Breast epithelium (tissue), 4 donors: ENCODE data around the gene COL16A1. TPM values are rescaled to one million over a fixed set of nuclear protein-coding genes. Genes with fewer than 3 reads are reported as not detected.
"Not testable (repeated sequence)": the region's sequence is repeated elsewhere in the genome, so short reads cannot be mapped to it uniquely, and the experiment has no call there.

Experiments
- DNase-seq, 2 donors: peaks; one replicate each; pipeline ENCODE4 v3.0.0-alpha.2; 2019; ENCODE audit warnings: low spot score in 2 of 2
- H3K27ac ChIP-seq, 2 donors: fragments of 200-600 bp; sonication (generic) in 1 of 2; one replicate each; pipeline ENCODE4 v1.5.1; 2016 to 2019; ENCODE audit warnings: mild to moderate bottlenecking in 1 of 2
- H3K27me3 ChIP-seq, 2 donors: fragments of 200-600 bp; sonication (generic) in 1 of 2; one replicate each; pipeline versions ENCODE4 v1.5.1 to v1.6.0; 2017 to 2019; ENCODE audit warnings: control low read depth in 1 of 2, mild to moderate bottlenecking in 1 of 2
- H3K36me3 ChIP-seq: fragments of 200-600 bp; one replicate; pipeline ENCODE4 v1.5.1; 2019
- H3K4me1 ChIP-seq, 2 donors: fragments of 200-600 bp; sonication (generic); one replicate each; pipeline ENCODE4 v1.5.1; 2016 to 2019; ENCODE audit warnings: control low read depth in 1 of 2
- H3K4me3 ChIP-seq, 3 donors: fragments of 200-600 bp; sonication (generic); 1 replicate in 2 of 3; 2 replicates in 1 of 3; pipeline ENCODE4 v1.5.1; 2016 to 2019; ENCODE audit warnings: mild to moderate bottlenecking in 3 of 3, moderate library complexity in 2 of 3
- H3K9me3 ChIP-seq, 2 donors: fragments of 200-600 bp; sonication (generic) in 1 of 2; one replicate each; pipeline ENCODE4 v1.5.1; 2016 to 2019; ENCODE audit warnings: control low read depth in 1 of 2
- CTCF ChIP-seq, 3 donors: fragments of 450-650 bp; IDR thresholded peaks; one replicate each; pipeline ENCODE4 v1.5.1; 2016 to 2017; ENCODE audit warnings: antibody characterized with exemption in 3 of 3, mild to moderate bottlenecking in 3 of 3, moderate library complexity in 3 of 3
- POLR2A ChIP-seq: fragments of 450-650 bp; IDR thresholded peaks from one replicate; pipeline ENCODE4 v1.6.1; 2016; ENCODE audit warnings: antibody characterized with exemption, mild to moderate bottlenecking, moderate library complexity
- POLR2AphosphoS5 ChIP-seq, 3 donors: sonication (generic); formaldehyde crosslinking; IDR thresholded peaks; one replicate each; pipeline ENCODE4 v1.6.1; 2017; ENCODE audit warnings: antibody characterized with exemption in 3 of 3
- intact Hi-C: fragments of 100-400 bp; cut with DNase I; formaldehyde crosslinking; loops from one replicate; pipeline ENCODE4 v1.15.1; 2023; ENCODE audit warnings: low total_unique reads
- total RNA-seq, 3 donors: library from RNA; depleted of rRNA; stranded (reverse); fragments of >200 nt; gene quantifications; one replicate each; pipeline ENCODE4 v1.1.0, GENCODE V29; 2016

Gene COL16A1
- total RNA-seq, 3 donors from 2014 or later, result 55.2 to 79.5 (median 58.7) TPM

DNA sequence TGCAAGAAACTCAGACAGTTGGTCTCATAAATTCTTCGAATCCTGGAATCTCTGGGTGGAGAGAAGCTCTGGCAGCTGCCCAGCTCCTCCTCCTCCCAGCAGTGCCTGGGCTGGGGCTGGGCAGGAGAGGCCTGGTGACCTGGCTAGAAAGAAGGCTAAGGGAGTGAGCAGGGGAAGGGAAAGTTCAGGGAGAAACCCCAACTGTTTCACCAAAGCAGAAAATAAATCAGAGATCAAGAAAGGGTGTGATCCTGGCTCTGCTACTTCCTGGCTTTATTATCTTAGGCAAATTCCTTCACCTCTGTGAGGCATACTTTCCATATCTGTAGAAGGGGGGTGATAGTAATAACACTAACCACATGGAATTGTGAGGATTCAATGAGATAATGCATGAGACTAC, 8.8 kb upstream of the COL16A1 start:
- peak overlapping the region; percentile 46 to 82 for H3K27ac ChIP-seq
- no peaks in the 10 kb centered on the region for H3K9me3 ChIP-seq
- TF ChIP-seq POLR2AphosphoS5 (IDR thresholded peaks at IDR 0.05), result peak in 1 of 3 donors; percentile 44
- no peak for TF ChIP-seq CTCF (IDR thresholded peaks at IDR 0.05)
- TF ChIP-seq POLR2A, result no peak
- no peaks in the 10 kb centered on the region for H3K36me3 ChIP-seq
- H3K4me1 ChIP-seq, result no peaks in the 10 kb centered on the region
- H3K27me3 ChIP-seq, result no peaks in the 10 kb centered on the region
- DNase-seq, result no peak
- H3K4me3 ChIP-seq, result no peak overlapping the region
- intact Hi-C loops, result no loop called here

DNA sequence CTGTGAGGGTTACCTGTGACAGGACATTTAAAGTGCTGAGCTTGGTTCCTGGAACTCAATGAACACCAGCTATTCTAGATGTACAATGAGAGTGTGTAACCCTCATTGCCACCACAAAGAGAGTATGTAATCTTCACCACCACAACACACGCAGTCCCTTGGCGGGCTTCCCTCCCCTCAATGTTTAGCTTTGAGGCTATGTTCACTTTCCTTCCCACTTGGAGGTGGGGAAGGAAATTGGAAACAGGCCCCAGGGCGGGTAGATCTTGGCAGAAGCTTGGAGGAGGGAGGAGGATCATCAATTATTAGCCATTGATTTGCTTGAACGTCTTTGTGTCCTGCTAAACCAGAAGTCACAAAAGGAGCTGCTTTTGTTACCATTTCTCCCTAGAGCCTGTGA, 8.3 kb upstream of the COL16A1 start:
- H3K4me3 ChIP-seq, result no peak overlapping the region
- TF ChIP-seq POLR2AphosphoS5 (IDR thresholded peaks at IDR 0.05) (no peak), CTCF (IDR thresholded peaks at IDR 0.05) (no peak), POLR2A (no peak)
- no peaks in the 10 kb centered on the region for H3K4me1 ChIP-seq
- H3K27me3 ChIP-seq, result no peaks in the 10 kb centered on the region
- intact Hi-C loops, result no loop called here
- H3K27ac ChIP-seq, result peak overlapping the region; percentile 8 to 46
- H3K36me3 ChIP-seq, result no peaks in the 10 kb centered on the region
- H3K9me3 ChIP-seq, result no peaks in the 10 kb centered on the region
- DNase-seq, result no peak

GRCh38 chr1:31708324-31708723, 4.5 kb upstream of the COL16A1 start:
- TF ChIP-seq POLR2A (no peak), CTCF (IDR thresholded peaks at IDR 0.05) (no peak), POLR2AphosphoS5 (IDR thresholded peaks at IDR 0.05) (no peak)
- no peak for DNase-seq
- Histone ChIP-seq H3K27ac (no peak overlapping the region), H3K4me3 (no peak overlapping the region), H3K4me1 (peaks cover 8 to 15% of the 10 kb centered on the region in 2 donors), H3K36me3 (no peaks in the 10 kb centered on the region), H3K27me3 (no peaks in the 10 kb centered on the region), H3K9me3 (no peaks in the 10 kb centered on the region)
- intact Hi-C loops, result loop anchor here (5.0 kb wide), 1 partner anchor 41 kb away; no protein-coding TSS in a partner anchor

GRCh38 chr1:31707711-31708110, 3.9 kb upstream of the COL16A1 start:
- no peaks in the 10 kb centered on the region for H3K27me3 ChIP-seq
- intact Hi-C loops, result loop anchor here (5.0 kb wide), 1 partner anchor 40 kb away; no protein-coding TSS in a partner anchor

DNA sequence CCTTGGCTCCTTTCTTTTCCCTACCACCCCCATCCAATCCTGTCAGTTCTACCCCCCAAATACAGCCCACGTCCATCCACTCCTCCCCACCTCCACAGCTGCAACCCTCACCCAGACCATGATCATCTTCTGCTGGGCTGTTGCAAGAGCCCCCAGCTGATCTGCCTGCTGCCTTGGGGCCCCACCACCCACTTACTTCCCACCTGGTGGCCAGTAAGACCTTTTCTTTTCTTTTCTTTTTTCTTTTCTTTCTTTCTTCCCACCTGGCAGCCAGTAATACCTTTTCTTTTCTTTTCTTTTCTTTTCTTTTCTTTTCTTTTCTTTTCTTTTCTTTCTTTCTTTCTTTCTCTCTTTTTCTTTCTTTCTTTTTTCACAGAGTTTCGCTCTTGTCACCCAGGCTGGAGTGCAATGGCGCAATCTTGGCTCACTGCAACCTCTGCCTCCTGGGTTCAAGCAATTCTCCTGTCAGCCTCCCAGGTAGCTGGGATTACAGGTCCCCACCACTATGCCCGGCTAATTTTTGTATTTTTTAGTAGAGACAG, 3.3 kb upstream of the COL16A1 start:
- DNase-seq, H3K4me3 ChIP-seq, H3K9me3 ChIP-seq, H3K27ac ChIP-seq, H3K36me3 ChIP-seq, H3K27me3 ChIP-seq: not testable (repeated sequence)
- H3K4me1 ChIP-seq, result peaks cover 12 to 15% of the 10 kb centered on the region in 2 donors
- intact Hi-C loops, result loop anchor here (5.0 kb wide), 1 partner anchor 40 kb away; no protein-coding TSS in a partner anchor

More at GRCh38 chr1:31707711-31708110, 3.9 kb upstream of the COL16A1 start:
- Histone ChIP-seq H3K4me3 (no peak overlapping the region), H3K27ac (no peak overlapping the region), H3K9me3 (no peaks in the 10 kb centered on the region), H3K36me3 (no peaks in the 10 kb centered on the region), H3K4me1 (peaks cover 12 to 15% of the 10 kb centered on the region in 2 donors)
- peak in 1 of 2 donors; percentile 42 for DNase-seq
- TF ChIP-seq POLR2A (no peak), POLR2AphosphoS5 (IDR thresholded peaks at IDR 0.05) (no peak), CTCF (IDR thresholded peaks at IDR 0.05) (peak in 1 of 3 donors; percentile 10)
